HL-60 (cell line): ENCODE measurements around the gene HPGD.

Experiments used
- CTCF ChIP-seq: IDR thresholded peaks from one replicate; pipeline ENCODE4 v1.5.1; 2011; ENCODE audit warnings: low read length, control low read depth, inconsistent platforms; ENCODE audit not compliant: insufficient read depth
- GABPA ChIP-seq: IDR thresholded peaks from 2 replicates; pipeline ENCODE4 v1.6.1; 2012; ENCODE audit warnings: low read depth
- REST ChIP-seq: IDR thresholded peaks from 2 replicates; pipeline ENCODE4 v1.6.1; 2012; ENCODE audit warnings: low read depth; ENCODE audit not compliant: insufficient replicate concordance

- TF ChIP-seq CTCF: no peak
- no peak for TF ChIP-seq REST
- TF ChIP-seq GABPA: no peak
Observed at GRCh38 chr4:174523025-174523693, 871 bp upstream of the HPGD start.
